ENCODE measurements around the gene TP53I13. TPM values are rescaled to one million over a fixed set of nuclear protein-coding genes. Genes with fewer than 3 reads are reported as not detected.
A peak's percentile ranks its signal among the peaks of the same experiment; 100 is the strongest.

TP53I13 gene
- total and polyA plus RNA-seq, 2 donors (not counting 3 experiments of a cell fraction or from before 2014, with no cell fraction given): 41.1 to 42.7 TPM

GRCh38 chr17:29588017-29588561, 19.6 kb downstream of the TP53I13 start:
- Histone ChIP-seq H2AFZ (ENCODE audit: low read depth, low read length) (no peak overlapping the region), H3K36me3 (ENCODE audit: control insufficient read depth in 2 of 2, extremely low read depth in 1 of 2, insufficient read depth in 2 of 2, low read length in 2 of 2) (peaks cover 0 to 4% of the 10 kb centered on the region in 2 experiments), H3K79me2 (ENCODE audit: control insufficient read depth, insufficient read depth, low read length) (peaks cover 60% of the 10 kb centered on the region), H3K27me3 (ENCODE audit: control insufficient read depth in 2 of 2, insufficient read depth in 2 of 2, low read length in 2 of 2) (no peaks in the 10 kb centered on the region), H3K27ac (ENCODE audit: insufficient read depth, low read depth, low read length) (peak overlapping the region; percentile 66), H3K9me3 (replicated peaks; ENCODE audit: control insufficient read depth, insufficient read depth, low read length) (no peaks in the 10 kb centered on the region), H3K4me3 (replicated peaks in 1 of 3; ENCODE audit: insufficient read depth in 1 of 3, low read depth in 1 of 3, low read length in 3 of 3) (peak overlapping the region; percentile 58 to 69 (median 68)), H3K4me1 (ENCODE audit: control insufficient read depth, extremely low read depth, insufficient read depth, low read length) (peaks cover 76% of the 10 kb centered on the region), H3K4me2 (ENCODE audit: insufficient read depth, low read length) (peak overlapping the region; percentile 66), H3K9ac (replicated peaks; ENCODE audit: extremely low read depth, insufficient read depth, low read length) (peak overlapping the region; percentile 54), H4K20me1 (replicated peaks; ENCODE audit: control insufficient read depth, extremely low read depth, insufficient read depth, low read length) (no peaks in the 10 kb centered on the region), H3K9me1 (replicated peaks; ENCODE audit: control insufficient read depth, extremely low read depth, insufficient read depth, low read length) (no peaks in the 10 kb centered on the region)
- FAIRE-seq (peak; percentile 76), DNase-seq (ENCODE audit: low read depth, low spot score) (peak; percentile 43)
- CTCF ChIA-PET: interaction anchor here (0.7 to 4.2 kb wide), 9 partner anchors 15 to 505 kb away, joined by 3 to 27 read pairs (median 3); partner anchors contain the start of genes ABHD15 and TP53I13
- TF ChIP-seq CTCF (IDR thresholded peaks at IDR 0.05; ENCODE audit: extremely low read depth in 1 of 2, insufficient read depth in 1 of 2, low read depth in 1 of 2, low read length in 2 of 2) (no peak), EZH2 (IDR thresholded peaks at IDR 0.05; ENCODE audit: borderline replicate concordance, low read depth, low read length, severe bottlenecking) (no peak), POLR2A (IDR thresholded peaks at IDR 0.05; ENCODE audit: low read depth, low read length) (no peak)
- dilution Hi-C loops (cut with MboI; ENCODE audit: extremely low pct_ligation_motif_present, low sequenced_read_pairs): no loop called here
- intact Hi-C loops (cut with micrococcal nuclease): loop anchor here (5.0 kb wide), 1 partner anchor 196 kb away; the partner anchor contains the start of gene TAOK1
- POLR2A ChIA-PET: no interaction called here
- TSS peak; percentile 4 for BruUV-seq (replicated peaks)
